DMS114 treated with DMSO at 0.1 percent for 48 hours (cell line): ENCODE results near the gene PACS2.

Experiments used
- DNase-seq: peaks from one replicate; lab custom pipeline; 2025; ENCODE audit not compliant: unreplicated experiment; lab: John Stamatoyannopoulos, UW

PACS2 gene

DNA sequence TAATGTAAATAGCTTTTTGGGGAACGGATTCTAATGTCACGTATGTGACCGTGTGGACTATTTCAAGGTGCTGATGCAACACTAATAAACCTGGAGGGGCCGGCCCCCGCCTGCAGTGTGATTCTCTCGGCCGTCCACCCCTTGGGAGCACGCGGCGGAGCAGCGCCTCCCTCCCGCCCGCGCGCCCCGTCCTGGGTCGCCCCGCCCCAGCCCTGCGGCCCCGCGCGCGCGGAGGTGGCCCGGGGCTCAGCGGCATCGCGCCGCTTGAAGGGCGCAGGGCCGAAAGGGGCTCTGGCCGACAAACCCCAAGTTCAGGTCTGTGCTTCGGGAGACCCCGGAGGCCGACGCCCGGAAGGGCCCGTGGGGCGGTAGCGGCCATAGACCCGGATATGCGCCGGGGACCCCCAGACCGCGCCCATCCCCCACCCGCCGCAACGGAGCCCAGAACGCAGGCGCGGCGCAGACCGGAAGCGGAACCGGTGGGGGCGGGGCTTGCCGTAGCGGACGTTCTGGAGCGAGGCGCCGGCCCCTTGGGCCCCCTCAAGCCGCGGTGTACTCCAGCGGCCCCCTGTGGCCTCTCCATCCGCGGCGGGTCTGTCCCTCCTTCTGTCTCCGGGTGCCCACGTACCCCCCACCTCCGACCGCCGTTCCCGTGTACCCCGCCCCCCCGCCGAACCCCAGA is 83.6 kb downstream of the PACS2 start, which contains the start of gene TEX22:
TEX22 (plus strand) TSS at position 495 of the 682 bp plus-strand sequence. CDS start 803 bp downstream, outside the sequence.
- DNase-seq: peak; percentile 42

DNA sequence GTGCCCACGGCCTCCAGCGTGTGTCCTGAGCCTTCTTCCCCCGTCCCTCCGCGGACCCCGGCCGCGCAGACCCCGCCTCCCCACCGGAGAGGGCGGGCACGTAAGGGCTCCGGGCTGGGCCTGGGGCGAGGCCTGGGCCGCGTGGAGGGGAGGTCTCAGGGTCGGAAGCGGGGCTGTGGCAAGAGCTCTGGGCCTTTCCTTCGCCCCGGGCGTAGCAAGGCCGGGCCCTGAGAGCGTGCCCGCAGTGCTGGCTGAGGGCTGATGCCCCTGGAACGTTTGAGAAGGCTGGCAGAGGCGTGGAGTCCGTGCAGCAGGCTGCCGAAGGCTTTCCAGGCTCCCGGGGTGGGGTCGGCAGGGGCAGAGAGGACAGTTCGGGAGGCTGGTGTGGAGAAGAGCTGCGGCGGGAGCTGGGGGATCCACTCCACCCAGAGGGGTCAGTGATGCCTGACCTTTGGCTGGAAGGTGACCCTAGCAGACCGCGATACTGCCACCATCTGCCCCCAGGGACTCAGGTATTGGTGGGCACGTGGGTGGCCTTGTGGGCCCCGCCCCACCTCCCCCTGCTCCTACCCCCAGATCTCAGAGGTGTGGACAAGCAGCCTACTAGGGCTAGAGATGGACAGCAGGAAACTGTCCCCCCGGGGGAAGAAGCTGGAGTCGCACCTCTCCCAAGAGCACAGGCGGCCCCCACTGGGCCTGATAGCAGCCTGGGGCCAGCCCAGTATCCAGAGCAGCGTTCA is 84.3 kb downstream of the PACS2 start:
- no peak for DNase-seq

DNA sequence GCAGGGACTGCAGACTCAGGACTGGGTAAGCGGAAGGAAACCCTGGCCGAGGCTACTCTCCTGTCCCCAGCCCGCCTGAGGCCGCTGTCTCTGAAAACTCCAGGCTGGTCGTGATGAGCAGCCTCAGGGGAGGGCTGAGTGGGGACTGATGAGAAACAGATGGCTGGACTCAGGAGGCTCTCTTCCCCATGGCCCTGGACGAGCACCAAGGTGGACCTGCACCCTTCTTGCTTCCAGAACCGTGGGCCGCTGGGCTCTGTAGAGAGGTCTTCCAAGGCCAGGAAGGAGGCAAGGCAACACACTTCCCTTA is 84.9 kb downstream of the PACS2 start:
- DNase-seq: no peak

DNA sequence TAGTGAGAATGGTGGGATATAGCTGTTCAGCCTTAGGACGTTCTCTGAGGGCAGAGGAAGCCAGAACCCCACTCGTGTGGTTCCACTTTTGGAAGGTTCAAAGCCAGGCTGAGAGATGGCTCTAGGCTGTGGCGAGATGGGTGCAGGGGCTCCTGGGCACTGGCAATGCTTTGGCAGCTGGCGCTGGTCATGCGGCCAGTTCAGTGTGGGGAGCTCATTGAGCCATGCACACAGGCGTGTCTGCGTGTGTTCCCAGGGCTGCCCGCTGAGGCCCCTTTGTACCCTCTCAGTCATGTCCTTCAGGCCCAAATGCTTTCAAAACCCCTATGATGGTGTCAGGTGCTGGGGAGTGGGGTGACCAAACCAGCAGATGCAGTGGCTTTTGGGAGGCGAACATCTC is 85.5 kb downstream of the PACS2 start:
- DNase-seq: no peak

- DNase-seq: no peak
These were observed 87.2 kb downstream of the PACS2 start for GRCh38 chr14:105401699-105402098.

DNA sequence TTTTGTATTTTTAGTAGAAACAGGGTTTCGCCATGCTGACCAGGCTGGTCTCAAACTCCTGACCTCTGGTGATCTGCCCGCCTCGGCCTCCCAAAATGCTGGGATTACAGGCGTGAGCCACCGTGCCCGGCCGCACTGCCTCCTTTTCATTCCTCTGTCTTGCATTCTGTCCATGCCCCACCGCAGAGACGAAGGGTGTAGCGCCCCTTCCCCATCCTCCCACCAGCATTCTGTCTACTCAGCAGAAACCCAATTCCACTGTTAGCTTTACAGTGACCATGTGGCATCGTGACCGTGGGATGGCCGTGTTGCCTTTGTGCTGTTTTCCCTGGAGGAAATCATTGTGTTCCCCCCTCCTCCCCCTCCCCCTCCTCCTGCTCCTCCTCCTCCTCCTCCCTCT is 94.0 kb downstream of the PACS2 start:
- DNase-seq: no peak

GRCh38 chr14:105409364-105409763 is 94.8 kb downstream of the PACS2 start:
- DNase-seq: no peak

DNA sequence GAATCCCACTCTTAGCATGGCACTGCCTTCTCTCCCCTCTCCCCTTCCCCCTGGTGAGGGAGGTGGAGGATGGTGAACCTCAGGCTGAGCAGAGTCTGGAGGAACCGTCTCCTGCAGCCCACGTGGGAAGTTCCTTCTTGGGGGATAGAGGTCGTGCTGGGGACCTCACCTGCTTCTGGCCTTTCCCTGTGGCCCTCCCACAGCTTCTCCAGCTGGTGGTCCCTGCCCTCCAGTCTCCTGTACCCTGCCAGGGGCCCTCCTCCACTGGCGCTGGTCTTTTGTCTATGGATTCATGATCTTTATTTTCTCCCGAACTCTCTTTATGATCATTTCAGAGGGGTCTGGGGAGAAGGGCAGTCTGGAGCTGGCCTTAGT is 96.1 kb downstream of the PACS2 start:
- no peak for DNase-seq

GRCh38 chr14:105411017-105411941 is 96.7 kb downstream of the PACS2 start:
- no peak for DNase-seq

GRCh38 chr14:105411985-105412770 is 97.6 kb downstream of the PACS2 start:
- DNase-seq: no peak

DNA sequence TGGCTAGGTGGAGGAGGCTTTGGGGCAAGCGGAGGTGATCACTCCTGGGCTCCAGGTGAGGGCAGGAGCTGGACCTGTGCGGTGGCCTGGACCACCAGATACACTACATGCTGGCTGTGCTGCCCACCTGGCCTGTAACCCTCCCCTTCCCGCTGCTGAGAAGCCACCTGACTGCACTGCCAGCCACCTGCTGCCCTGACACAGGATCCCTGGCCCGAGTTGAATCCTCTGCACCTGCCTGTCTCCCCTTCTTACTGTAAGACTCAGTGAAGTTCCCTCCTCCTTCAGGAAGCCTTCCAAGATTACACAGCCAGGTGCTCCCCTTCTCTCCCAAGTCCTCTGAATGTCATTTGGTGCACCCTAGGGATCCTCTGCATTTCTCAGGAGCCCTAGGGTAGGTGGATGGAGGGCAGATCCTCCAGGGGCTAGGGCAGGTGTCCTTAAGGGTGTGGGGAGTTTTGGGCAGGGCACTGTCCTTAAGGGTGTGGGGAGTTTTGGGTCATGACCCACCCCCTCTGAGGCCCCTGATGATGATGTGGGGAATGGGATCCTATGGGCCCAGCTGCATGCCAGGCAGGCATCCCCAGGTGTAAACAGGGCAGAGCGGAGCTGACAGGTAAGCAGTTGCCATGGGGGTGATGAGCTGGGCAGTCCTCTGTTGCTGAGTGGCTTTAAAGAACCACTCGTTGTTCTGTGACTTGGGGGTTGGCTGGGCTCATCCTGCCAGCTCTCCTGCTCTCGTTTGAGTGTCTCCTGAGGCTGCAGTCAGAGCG is 98.4 kb downstream of the PACS2 start:
- DNase-seq: no peak

DNA sequence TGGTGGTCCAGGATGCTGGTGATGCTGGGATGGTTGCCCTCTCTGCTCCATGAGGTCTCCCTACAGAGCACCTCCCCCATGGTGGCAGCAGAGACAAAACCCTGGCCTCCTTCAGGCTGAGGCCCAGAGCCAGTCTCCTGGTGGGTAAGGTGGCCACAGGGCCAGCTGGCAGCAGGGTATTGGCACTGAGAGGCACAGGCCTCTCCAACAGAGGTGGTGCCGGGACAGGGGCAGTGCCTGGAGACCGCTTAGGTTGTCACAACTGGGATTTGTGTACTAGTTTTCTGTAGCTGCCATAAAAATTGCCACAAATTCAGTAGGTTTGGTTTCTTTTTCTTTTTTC is 99.0 kb downstream of the PACS2 start:
- DNase-seq: no peak

DNA sequence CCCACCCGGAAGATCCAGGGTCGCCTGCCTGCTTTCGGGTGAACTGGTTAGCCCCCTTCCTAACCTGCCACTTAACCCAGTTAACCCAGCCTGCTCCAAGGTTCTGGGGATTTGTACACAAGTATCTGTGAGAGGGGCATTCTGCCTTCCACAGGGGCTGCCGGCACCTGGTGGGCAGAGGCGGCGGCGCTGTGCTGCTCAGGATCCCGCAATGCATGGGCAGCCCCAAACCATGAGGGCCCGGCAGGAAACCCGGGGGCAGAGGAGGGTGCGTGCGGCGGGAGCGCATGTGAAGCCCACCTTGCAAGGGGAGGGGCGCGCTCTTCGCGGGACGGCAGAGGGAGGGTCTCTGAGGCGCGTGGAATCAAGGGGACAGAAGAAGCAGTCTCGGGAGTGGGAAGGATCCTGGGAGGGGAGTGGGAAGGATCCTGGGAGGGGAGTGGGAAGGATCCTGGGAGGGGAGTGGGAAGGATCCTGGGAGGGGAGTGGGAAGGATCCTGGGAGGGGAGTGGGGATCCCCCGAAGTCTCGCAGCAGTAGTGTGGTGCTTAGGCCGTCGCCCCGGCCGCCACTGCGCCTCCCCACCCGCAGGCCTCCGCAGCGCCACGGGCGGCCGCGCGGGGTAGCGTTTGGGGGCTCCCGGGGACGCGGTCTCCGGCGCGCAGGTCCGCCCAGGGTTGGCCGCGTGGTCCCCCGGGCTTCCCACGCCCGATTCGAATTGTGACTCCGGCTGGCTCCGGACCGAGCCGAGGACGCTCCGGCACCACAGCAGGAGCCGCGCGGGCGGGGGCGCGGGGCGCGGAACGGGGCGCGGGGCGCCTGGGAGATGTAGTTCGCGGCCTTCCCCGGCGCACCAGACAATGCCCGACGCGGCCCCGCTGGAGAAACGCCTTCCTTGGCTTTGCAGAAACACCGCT is 100.2 kb downstream of the PACS2 start:
- DNase-seq: peak; percentile 42

GRCh38 chr14:105415481-105416428 is 101.2 kb downstream of the PACS2 start:
- DNase-seq: no peak

GRCh38 chr14:105416671-105417070 is 102.1 kb downstream of the PACS2 start:
- no peak for DNase-seq

- no peak for DNase-seq
These were observed 103.2 kb downstream of the PACS2 start for GRCh38 chr14:105417690-105418121.

- no peak for DNase-seq
These were observed 104.0 kb downstream of the PACS2 start for GRCh38 chr14:105418269-105419194.
